GM12801 (cell line): Measurements from ENCODE around the gene PLXNA4.

Source experiments
- TF ChIP-seq, protein P1 (sequence below): IDR thresholded peaks from one replicate; pipeline ENCODE4 v1.5.1; 2011; ENCODE audit warnings: control low read depth; ENCODE audit not compliant: insufficient read length; ENCODE audit errors: extremely low read depth

The PLXNA4 gene

DNA sequence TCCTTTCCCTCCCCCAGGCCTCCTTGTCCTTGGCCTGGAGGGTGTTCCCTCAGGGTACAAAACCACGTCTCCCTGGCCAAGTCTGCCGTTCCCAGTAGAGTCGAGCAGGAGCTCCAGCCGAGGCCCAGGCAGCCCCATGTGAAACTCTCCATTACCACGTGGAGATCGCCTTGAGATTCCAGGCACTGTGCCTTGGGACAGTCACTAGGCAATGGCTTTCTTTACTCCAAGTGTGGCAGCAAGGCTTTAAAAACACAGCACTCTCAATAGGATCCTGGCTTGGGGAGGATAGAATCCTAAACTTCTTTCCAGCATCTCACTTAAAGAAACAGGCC, 57.5 kb downstream of the PLXNA4 start:
- TF ChIP-seq, protein P1, sequence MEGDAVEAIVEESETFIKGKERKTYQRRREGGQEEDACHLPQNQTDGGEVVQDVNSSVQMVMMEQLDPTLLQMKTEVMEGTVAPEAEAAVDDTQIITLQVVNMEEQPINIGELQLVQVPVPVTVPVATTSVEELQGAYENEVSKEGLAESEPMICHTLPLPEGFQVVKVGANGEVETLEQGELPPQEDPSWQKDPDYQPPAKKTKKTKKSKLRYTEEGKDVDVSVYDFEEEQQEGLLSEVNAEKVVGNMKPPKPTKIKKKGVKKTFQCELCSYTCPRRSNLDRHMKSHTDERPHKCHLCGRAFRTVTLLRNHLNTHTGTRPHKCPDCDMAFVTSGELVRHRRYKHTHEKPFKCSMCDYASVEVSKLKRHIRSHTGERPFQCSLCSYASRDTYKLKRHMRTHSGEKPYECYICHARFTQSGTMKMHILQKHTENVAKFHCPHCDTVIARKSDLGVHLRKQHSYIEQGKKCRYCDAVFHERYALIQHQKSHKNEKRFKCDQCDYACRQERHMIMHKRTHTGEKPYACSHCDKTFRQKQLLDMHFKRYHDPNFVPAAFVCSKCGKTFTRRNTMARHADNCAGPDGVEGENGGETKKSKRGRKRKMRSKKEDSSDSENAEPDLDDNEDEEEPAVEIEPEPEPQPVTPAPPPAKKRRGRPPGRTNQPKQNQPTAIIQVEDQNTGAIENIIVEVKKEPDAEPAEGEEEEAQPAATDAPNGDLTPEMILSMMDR: no peak

DNA sequence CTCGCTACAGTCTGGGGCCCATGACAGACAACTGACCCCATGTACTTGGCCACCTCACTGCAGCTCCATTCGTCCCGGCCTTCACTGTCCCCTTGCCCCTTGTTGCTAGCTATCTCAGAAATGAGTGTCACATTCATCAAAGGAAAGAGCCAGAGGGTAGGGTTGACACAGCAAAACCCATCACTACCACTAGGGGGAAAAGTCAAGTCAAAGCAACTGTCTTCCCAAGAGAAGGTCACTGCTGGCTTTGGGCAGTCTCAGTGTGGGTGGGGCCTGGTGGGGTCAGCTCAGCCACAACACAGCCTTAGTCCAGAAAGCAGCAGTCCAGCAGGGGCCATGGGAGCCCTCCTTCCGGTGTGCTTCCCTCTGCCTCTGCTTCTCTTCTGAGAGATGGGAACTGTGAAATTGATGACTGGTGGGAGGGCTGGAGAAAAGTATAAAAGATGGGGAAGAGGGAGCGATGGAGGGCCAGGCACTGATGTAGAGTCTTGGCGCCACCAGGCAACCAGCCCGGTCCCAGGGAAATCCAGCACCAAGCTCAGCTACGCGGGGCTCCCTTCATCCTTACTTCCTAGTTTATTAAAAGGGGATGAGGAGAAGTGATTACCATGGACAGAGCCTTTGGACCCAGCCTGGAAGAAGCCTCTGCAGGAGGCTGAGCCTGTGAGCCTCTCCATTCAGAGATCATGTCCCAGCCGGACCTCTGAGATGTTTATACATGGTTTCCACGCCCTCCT, 58.0 kb downstream of the PLXNA4 start:
- TF ChIP-seq, protein P1: no peak

DNA sequence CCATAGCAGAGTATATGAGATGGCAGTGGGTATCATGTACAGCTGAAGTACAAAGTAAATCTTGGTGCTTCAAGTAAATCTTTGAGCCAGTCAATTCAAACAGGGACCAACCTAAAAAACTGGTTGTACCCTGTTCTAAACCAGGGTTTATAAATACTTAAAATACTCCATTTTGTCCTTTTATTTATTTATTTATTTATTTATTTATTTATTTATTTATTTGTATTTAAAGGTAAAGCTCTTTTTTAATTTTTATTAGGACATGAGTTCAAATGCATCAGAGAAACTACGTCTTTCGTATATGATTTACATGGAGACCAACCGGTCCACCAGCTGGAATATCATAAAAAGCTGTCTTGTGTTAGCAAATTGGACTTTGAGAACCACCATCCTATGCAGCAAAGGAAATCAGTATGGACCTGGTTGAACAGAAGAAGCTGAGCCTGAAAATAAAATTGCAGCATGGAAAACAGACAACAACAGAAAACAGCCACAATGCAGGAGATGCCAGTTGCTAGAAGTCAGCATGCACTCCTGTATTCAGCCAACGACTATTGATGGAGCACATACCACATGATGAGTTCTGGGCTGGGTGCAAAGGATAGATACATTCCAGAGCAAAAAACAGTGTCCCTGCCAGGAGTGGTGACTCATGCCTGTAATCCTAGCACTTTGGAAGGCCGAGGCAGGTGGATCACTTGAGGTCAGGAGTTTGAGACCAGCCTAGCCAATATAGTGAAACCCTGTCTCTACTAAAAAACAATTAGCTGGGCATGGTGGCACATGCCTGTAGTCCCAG, 60.0 kb downstream of the PLXNA4 start:
- TF ChIP-seq, protein P1: no peak

DNA sequence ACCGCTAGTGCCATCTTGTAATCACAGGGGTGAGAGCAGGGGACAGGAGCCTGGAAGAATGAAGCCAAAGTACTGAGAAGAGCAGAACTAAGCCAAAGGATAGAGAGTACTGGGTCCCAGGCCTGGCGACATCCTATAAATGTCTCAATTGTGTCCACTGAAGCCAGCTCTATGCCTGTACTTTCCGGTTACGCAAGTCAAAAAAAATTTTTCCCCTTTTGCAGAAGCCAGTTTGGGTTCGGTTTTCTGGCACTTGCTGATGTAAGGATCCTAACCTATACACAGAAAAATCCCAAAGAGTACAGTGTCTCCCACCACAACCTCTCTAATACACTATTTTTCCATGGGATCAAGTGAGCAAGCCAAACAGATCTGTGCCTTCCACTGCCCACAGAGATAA, 61.1 kb downstream of the PLXNA4 start:
- TF ChIP-seq, protein P1: no peak

DNA sequence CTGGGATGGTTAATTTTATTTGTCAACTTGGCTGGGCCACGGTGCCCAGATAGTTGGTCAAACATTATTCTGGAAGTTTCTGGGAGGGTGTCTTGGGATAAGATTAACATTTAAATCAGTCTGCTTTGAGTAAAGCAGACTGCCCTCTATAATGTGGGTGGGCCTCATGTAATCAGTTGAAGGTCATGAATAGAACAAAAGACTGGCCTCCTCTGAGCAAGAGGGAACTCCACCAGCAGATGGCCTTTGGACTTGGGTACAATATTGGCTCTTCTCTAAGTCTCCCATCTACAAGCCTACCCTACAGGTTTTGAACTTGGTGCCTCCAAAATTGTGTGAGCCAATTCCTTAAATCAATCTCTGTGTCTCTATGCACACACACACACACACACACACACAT, 61.8 kb downstream of the PLXNA4 start:
- TF ChIP-seq, protein P1: no peak

DNA sequence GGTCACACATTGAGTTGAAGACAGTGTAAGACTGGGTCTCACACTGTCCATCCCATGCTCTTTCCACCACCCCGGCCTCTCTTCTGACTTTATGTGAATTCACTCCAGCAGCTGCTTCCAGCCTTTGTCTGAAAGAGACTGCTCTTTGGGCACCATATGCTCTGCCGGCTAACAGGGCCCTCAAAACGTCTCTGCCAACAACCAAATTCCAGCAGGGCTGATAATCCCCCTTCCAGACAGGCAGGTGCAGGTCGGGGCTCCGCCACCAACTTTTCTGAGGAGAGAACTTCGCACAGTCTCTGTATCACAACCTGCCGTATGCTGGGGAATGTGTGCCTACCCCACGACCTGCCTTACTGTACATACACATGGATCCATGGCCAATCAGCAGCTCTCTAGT, 64.3 kb downstream of the PLXNA4 start:
- TF ChIP-seq, protein P1: no peak

DNA sequence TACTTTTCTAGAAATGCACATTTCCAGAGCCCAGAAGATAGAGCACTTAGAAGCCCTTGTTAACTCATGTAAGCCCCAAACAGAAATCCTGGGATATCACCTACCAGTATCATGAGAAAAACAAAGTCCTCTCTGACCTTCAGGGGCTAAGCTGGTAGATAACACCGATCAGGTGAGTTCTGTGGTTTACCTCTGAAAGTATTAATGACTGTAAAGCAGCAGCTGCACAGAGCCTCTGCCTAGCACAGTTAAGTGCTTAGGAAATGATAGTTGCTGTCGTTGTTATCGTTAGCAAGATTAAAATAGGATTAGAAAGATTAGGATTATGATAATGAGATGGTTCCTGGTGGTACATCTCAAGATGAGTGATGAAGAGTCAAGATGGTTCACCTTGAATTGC, 64.9 kb downstream of the PLXNA4 start:
- TF ChIP-seq, protein P1: no peak
